Karpas-422 (cell line): ENCODE measurements around the gene PLCD3. TPM values are rescaled to one million over a fixed set of nuclear protein-coding genes. Genes with fewer than 3 reads are reported as not detected.

Experiments used
- DNase-seq: peaks from one replicate; pipeline ENCODE4 v3.0.0-alpha.2; 2015
- H2AFZ ChIP-seq: fragments of 200-600 bp; sonication (generic); 2 replicates; pipeline ENCODE4 v1.6.1; 2014; ENCODE audit warnings: antibody characterized with exemption, low read length, mixed read lengths
- H3K27ac ChIP-seq: fragments of 200-600 bp; sonication (generic); 2 replicates; pipeline ENCODE4 v1.5.1; 2014; ENCODE audit warnings: mild to moderate bottlenecking, low read length, moderate library complexity
- H3K27me3 ChIP-seq: fragments of 200-600 bp; sonication (generic); 2 replicates; pipeline ENCODE4 v1.6.1; 2014; ENCODE audit warnings: low read length, mixed read lengths
- H3K36me3 ChIP-seq: fragments of 200-600 bp; sonication (generic); 2 replicates; pipeline ENCODE4 v1.6.1; 2014; ENCODE audit warnings: low read length, mixed read lengths; ENCODE audit not compliant: insufficient read depth
- H3K4me1 ChIP-seq: fragments of 200-600 bp; sonication (generic); 2 replicates; pipeline ENCODE4 v1.6.1; 2014; ENCODE audit warnings: mild to moderate bottlenecking, low read length, mixed read lengths
- H3K4me2 ChIP-seq: fragments of 200-600 bp; sonication (generic); 2 replicates; pipeline ENCODE4 v1.6.1; 2014; ENCODE audit warnings: low read length, low read depth, mild to moderate bottlenecking; ENCODE audit not compliant: poor library complexity, severe bottlenecking
- H3K4me3 ChIP-seq: fragments of 200-600 bp; sonication (generic); 2 replicates; pipeline ENCODE4 v1.5.1; 2014; ENCODE audit warnings: mild to moderate bottlenecking, antibody characterized with exemption, low read length, mixed read lengths
- H3K79me2 ChIP-seq: fragments of 200-600 bp; sonication (generic); 2 replicates; pipeline ENCODE4 v1.6.1; 2014; ENCODE audit warnings: mild to moderate bottlenecking, low read length, mixed read lengths
- H3K9ac ChIP-seq: fragments of 200-600 bp; sonication (generic); 2 replicates; pipeline ENCODE4 v1.6.0; 2014; ENCODE audit warnings: low read length
- H3K9me2 ChIP-seq: fragments of 200-600 bp; sonication (generic), shearing (Covaris generic); replicated peaks from 2 replicates; pipeline ENCODE4 v1.6.0; 2014; ENCODE audit warnings: mild to moderate bottlenecking, low read length, moderate library complexity; ENCODE audit not compliant: insufficient read depth
- H3K9me3 ChIP-seq: fragments of 300-700, 200-600 bp; sonication (generic); 2 replicates; pipeline ENCODE4 v1.6.1; 2014; ENCODE audit warnings: low read length, mixed read lengths
- H4K20me1 ChIP-seq: fragments of 200-600 bp; sonication (generic); 2 replicates; pipeline ENCODE4 v1.6.1; 2014; ENCODE audit warnings: mild to moderate bottlenecking, antibody characterized with exemption, low read length, low read depth; ENCODE audit not compliant: insufficient read depth
- total RNA-seq: library from RNA; depleted of rRNA; stranded (reverse); fragments of >200 nt; shearing (Covaris generic); gene quantifications from 2 replicates; pipeline ENCODE4 v1.2.3, GENCODE V29; 2014; ENCODE audit warnings: low replicate concordance

Gene PLCD3
- total RNA-seq, 1 experiment from 2014 or later = 0.45 TPM

GRCh38 chr17:45155483-45155882 lies 23.2 kb upstream of the PLCD3 start:
- peaks cover 6% of the 10 kb centered on the region; the same call in 1 of the 2 replicates for H3K36me3 ChIP-seq
- H4K20me1 ChIP-seq = peaks cover 32% of the 10 kb centered on the region
- no peak overlapping the region for H3K27ac ChIP-seq
- no peaks in the 10 kb centered on the region for H3K9me2 ChIP-seq
- DNase-seq = no peak
- H3K4me3 ChIP-seq = no peak overlapping the region
- no peaks in the 10 kb centered on the region for H3K9me3 ChIP-seq
- no peak overlapping the region for H2AFZ ChIP-seq
- H3K27me3 ChIP-seq = no peaks in the 10 kb centered on the region
- H3K79me2 ChIP-seq = peaks cover 8% of the 10 kb centered on the region
- H3K4me1 ChIP-seq = peaks cover 17% of the 10 kb centered on the region
- H3K4me2 ChIP-seq = no peak overlapping the region
- H3K9ac ChIP-seq = no peak overlapping the region

DNA sequence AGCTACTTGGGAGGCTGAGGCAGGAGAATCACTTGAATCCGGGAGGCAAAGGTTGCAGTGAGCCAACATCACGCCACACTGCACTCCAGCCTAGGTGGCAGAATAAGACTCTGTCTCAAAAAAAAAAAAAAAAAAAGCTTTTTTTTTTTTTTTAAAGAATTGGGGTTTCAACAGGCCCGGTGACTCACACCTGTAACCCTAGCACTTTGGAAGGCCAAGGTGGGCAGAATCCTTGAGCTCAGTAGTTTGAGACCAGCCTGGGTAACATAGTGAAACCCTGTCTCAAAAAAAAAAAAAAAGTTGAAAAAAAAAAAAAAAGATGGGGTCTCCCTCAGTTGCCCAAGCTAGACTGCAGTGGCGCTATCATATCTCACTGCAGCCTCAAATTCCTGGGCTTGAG lies 22.7 kb upstream of the PLCD3 start:
- Histone ChIP-seq H3K36me3 (peaks cover 6% of the 10 kb centered on the region; the same call in 1 of the 2 replicates), H4K20me1 (peaks cover 31% of the 10 kb centered on the region), H3K27ac (no peak overlapping the region), H3K4me3 (no peak overlapping the region), H3K79me2 (peaks cover 3% of the 10 kb centered on the region), H3K4me1 (peaks cover 17% of the 10 kb centered on the region), H3K9me3 (no peaks in the 10 kb centered on the region), H3K27me3 (no peaks in the 10 kb centered on the region), H3K9ac (no peak overlapping the region), H2AFZ (no peak overlapping the region), H3K4me2 (no peak overlapping the region), H3K9me2 (no peaks in the 10 kb centered on the region)
- DNase-seq = peak; percentile 39

- H3K4me1 ChIP-seq = peaks cover 42% of the 10 kb centered on the region
- H3K27ac ChIP-seq = no peak overlapping the region
- H3K9ac ChIP-seq = no peak overlapping the region
- peaks cover 28% of the 10 kb centered on the region; the same call in 1 of the 2 replicates for H4K20me1 ChIP-seq
- no peak overlapping the region for H3K4me3 ChIP-seq
- no peak overlapping the region for H2AFZ ChIP-seq
- H3K36me3 ChIP-seq = no peaks in the 10 kb centered on the region
- no peaks in the 10 kb centered on the region for H3K79me2 ChIP-seq
- DNase-seq = peak; percentile 44
- H3K9me3 ChIP-seq = no peaks in the 10 kb centered on the region
- H3K9me2 ChIP-seq = no peaks in the 10 kb centered on the region
- no peaks in the 10 kb centered on the region for H3K27me3 ChIP-seq
- H3K4me2 ChIP-seq = peak overlapping the region; percentile 92
These were observed 18.8 kb upstream of the PLCD3 start for GRCh38 chr17:45150911-45151809.

GRCh38 chr17:45149669-45150664 lies 17.7 kb upstream of the PLCD3 start:
- Histone ChIP-seq H3K9me2 (no peaks in the 10 kb centered on the region), H3K4me3 (peak overlapping the region; percentile 71), H3K79me2 (no peaks in the 10 kb centered on the region), H3K9ac (peak overlapping the region; percentile 68), H3K4me1 (peaks cover 42% of the 10 kb centered on the region), H4K20me1 (peaks cover 28% of the 10 kb centered on the region; the same call in 1 of the 2 replicates), H2AFZ (no peak overlapping the region), H3K4me2 (peak overlapping the region; percentile 92), H3K27ac (no peak overlapping the region), H3K27me3 (no peaks in the 10 kb centered on the region), H3K9me3 (no peaks in the 10 kb centered on the region), H3K36me3 (no peaks in the 10 kb centered on the region)
- peak; percentile 58 for DNase-seq

DNA sequence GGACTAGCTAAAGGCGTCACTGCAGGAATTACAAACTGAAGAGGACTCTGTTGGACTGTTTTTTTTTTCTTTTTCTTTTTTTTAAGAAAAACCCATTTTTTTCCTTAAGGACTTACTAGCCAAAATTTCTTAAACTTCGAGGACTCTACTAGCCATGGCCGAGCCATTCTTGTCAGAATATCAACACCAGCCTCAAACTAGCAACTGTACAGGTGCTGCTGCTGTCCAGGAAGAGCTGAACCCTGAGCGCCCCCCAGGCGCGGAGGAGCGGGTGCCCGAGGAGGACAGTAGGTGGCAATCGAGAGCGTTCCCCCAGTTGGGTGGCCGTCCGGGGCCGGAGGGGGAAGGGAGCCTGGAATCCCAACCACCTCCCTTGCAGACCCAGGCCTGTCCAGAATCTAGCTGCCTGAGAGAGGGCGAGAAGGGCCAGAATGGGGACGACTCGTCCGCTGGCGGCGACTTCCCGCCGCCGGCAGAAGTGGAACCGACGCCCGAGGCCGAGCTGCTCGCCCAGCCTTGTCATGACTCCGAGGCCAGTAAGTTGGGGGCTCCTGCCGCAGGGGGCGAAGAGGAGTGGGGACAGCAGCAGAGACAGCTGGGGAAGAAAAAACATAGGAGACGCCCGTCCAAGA lies 16.8 kb upstream of the PLCD3 start:
- Histone ChIP-seq H2AFZ (no peak overlapping the region), H3K9ac (peak overlapping the region; percentile 68), H3K79me2 (no peaks in the 10 kb centered on the region), H3K27ac (no peak overlapping the region), H3K36me3 (no peaks in the 10 kb centered on the region), H3K9me3 (no peaks in the 10 kb centered on the region), H3K4me3 (peak overlapping the region; percentile 71), H3K9me2 (no peaks in the 10 kb centered on the region), H4K20me1 (peaks cover 28% of the 10 kb centered on the region; the same call in 1 of the 2 replicates), H3K4me1 (peaks cover 42% of the 10 kb centered on the region), H3K27me3 (no peaks in the 10 kb centered on the region), H3K4me2 (peak overlapping the region; percentile 92)
- DNase-seq = peak; percentile 85

DNA sequence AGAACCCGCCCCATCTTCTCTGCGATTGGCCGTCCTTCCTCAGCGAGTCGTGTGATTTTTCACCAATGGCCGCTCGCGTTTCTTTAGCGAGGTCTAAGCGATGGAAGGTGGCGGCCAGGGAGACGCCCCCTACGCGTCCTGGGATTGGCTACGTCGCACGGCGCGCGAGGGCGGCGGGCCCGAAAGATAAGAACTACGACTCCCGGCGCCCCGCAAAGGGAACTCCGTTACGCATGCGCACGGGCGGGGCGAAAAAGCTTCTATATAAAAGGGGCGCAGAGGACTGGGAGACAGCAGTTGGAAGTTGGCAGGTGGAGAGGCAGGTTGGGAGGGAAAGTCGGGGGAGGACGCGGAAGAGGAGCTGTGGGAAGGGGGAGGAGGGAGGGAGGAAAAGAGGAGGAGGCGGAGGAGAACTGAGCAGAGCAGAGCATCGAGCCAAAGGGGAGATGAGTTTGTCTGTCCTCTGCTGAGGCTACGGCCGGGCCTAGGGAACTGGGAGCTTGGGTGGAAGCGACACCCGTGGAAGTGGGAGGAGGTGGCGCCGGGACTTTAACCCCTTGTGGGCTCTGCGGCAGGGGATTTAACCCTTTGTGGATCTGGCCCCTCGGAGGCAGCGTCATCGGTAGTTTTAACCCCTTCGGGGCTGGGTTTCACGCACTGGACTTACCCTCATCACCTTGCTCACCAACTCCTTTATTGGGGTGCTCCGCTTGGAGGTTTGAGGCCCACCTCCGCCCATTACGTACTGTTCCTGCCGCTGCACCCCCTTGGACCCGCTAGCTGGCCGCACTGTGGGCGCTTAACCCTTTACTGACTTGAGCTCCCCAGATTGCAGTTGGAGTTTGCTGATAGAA lies 16.1 kb upstream of the PLCD3 start, which contains the start of gene HEXIM1:
Gene HEXIM1 (plus strand): TSS at position 293 of the 854 bp plus-strand sequence. CDS start 716 bp downstream, outside the sequence.
- Histone ChIP-seq H3K36me3 (no peaks in the 10 kb centered on the region), H3K27me3 (no peaks in the 10 kb centered on the region), H3K4me2 (peak within 1 kb of the TSS; percentile 92), H3K9ac (peak within 1 kb of the TSS; percentile 81), H3K27ac (peak within 1 kb of the TSS; percentile 93), H2AFZ (peak within 1 kb of the TSS; percentile 73), H3K4me3 (peak within 1 kb of the TSS; percentile 75), H3K4me1 (peaks cover 42% of the 10 kb centered on the region), H3K79me2 (no peaks in the 10 kb centered on the region), H3K9me3 (no peaks in the 10 kb centered on the region), H3K9me2 (no peaks in the 10 kb centered on the region), H4K20me1 (peaks cover 28% of the 10 kb centered on the region; the same call in 1 of the 2 replicates)
- DNase-seq = peak; percentile 100

DNA sequence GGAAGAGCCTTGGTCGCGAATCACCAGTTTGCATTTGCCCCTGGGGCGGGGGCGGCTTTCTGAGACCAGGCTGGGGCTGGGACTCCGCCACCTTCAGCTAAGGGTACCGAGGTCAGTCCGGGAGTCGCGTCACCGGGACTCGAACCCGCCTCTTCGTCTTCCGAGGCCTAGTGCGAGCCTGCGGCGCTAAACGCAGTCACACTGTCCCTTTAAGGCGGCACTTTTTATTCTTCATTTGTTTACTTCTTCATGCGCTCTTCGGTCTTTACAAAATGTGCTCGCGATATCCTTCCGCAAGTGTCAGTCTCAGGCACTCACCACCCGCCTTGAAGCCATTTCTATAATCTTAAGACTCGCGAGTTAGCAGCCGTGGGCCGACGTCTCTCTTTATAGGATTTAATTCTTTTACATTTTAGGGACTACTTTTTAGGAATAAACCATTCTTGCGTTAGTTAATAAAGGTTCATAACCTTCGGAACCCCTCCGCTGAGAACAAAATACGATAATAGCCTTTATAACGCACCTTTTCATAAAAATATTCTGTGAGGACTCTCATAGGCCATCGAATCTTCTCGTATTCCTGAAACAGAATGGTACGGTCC lies 15.4 kb upstream of the PLCD3 start:
- Histone ChIP-seq H2AFZ (peak overlapping the region; percentile 73), H3K4me1 (peaks cover 42% of the 10 kb centered on the region), H3K79me2 (no peaks in the 10 kb centered on the region), H3K9me3 (no peaks in the 10 kb centered on the region), H4K20me1 (peaks cover 28% of the 10 kb centered on the region; the same call in 1 of the 2 replicates), H3K9ac (peak overlapping the region; percentile 81), H3K9me2 (no peaks in the 10 kb centered on the region), H3K4me2 (peak overlapping the region; percentile 92), H3K27ac (peak overlapping the region; percentile 93), H3K27me3 (no peaks in the 10 kb centered on the region), H3K36me3 (no peaks in the 10 kb centered on the region), H3K4me3 (peak overlapping the region; percentile 75)
- peak; percentile 97 for DNase-seq
